Measurements from ENCODE around the gene KCNC3. TPM values are rescaled to one million over a fixed set of nuclear protein-coding genes. Genes with fewer than 3 reads are reported as not detected.

Gene KCNC3
- polyA plus RNA-seq, 1 donor from 2014 or later, result 0.97 TPM

GRCh38 chr19:50272263-50272897, 56.8 kb downstream of the KCNC3 start:
- no peak overlapping the region for H3K4me2 ChIP-seq (ENCODE audit: low read length)
- no peak overlapping the region for H2AFZ ChIP-seq (ENCODE audit: low read depth, low read length)
- no peaks in the 10 kb centered on the region for H3F3A ChIP-seq (ENCODE audit: insufficient read depth, low read length, poor library complexity, severe bottlenecking)
- H4K20me1 ChIP-seq (ENCODE audit: insufficient read depth), result no peaks in the 10 kb centered on the region
- H3K36me3 ChIP-seq (ENCODE audit: insufficient read depth, low read length), result no peaks in the 10 kb centered on the region
- no peaks in the 10 kb centered on the region for H3K79me2 ChIP-seq (replicated peaks; ENCODE audit: insufficient read depth, low read length)
- H3K4me3 ChIP-seq (ENCODE audit: low read length), result no peak overlapping the region
- TF ChIP-seq SMC3 (conservative IDR thresholded peaks at IDR 0.05; ENCODE audit: poor library complexity) (no peak), POLR2AphosphoS5 (IDR thresholded peaks at IDR 0.05) (no peak), EP300 (conservative IDR thresholded peaks at IDR 0.05; ENCODE audit: poor library complexity, severe bottlenecking) (no peak), RAD21 (conservative IDR thresholded peaks at IDR 0.05) (no peak), CTCF (IDR thresholded peaks at IDR 0.05; ENCODE audit: poor library complexity, severe bottlenecking) (no peak), REST (IDR thresholded peaks at IDR 0.05; ENCODE audit: borderline replicate concordance) (no peak), TAF1 (IDR thresholded peaks at IDR 0.05; ENCODE audit: low read depth) (no peak)
- H3K9me3 ChIP-seq (ENCODE audit: low read length), result no peaks in the 10 kb centered on the region
- no peaks in the 10 kb centered on the region for H3K27me3 ChIP-seq (ENCODE audit: insufficient read depth, low read depth, low read length)
- no peak overlapping the region for H3K9ac ChIP-seq (ENCODE audit: low read length)
- H3K27ac ChIP-seq (ENCODE audit: low read length), result no peak overlapping the region
- no peaks in the 10 kb centered on the region for H3K9me2 ChIP-seq (ENCODE audit: insufficient read depth, low read length)

- TF ChIP-seq EZH2 (IDR thresholded peaks at IDR 0.05; ENCODE audit: borderline replicate concordance, insufficient read depth, low read length, poor library complexity, severe bottlenecking) (no peak), POLR2AphosphoS5 (IDR thresholded peaks at IDR 0.05) (no peak), SMC3 (conservative IDR thresholded peaks at IDR 0.05; ENCODE audit: poor library complexity) (no peak), EP300 (conservative IDR thresholded peaks at IDR 0.05; ENCODE audit: poor library complexity, severe bottlenecking) (no peak), TAF1 (IDR thresholded peaks at IDR 0.05; ENCODE audit: low read depth) (no peak), REST (IDR thresholded peaks at IDR 0.05; ENCODE audit: borderline replicate concordance) (no peak)
- Histone ChIP-seq H3K9me3 (ENCODE audit: low read length) (no peaks in the 10 kb centered on the region), H3F3A (ENCODE audit: insufficient read depth, low read length, poor library complexity, severe bottlenecking) (no peaks in the 10 kb centered on the region), H3K9me2 (ENCODE audit: insufficient read depth, low read length) (no peaks in the 10 kb centered on the region), H3K4me3 (ENCODE audit: low read length) (no peak overlapping the region), H3K27me3 (ENCODE audit: insufficient read depth, low read depth, low read length) (no peaks in the 10 kb centered on the region), H3K36me3 (ENCODE audit: insufficient read depth, low read length) (no peaks in the 10 kb centered on the region), H2AFZ (ENCODE audit: low read depth, low read length) (no peak overlapping the region), H3K4me2 (ENCODE audit: low read length) (no peak overlapping the region), H3K27ac (ENCODE audit: low read length) (no peak overlapping the region), H4K20me1 (ENCODE audit: insufficient read depth) (no peaks in the 10 kb centered on the region), H3K9ac (ENCODE audit: low read length) (no peak overlapping the region), H3K79me2 (replicated peaks; ENCODE audit: insufficient read depth, low read length) (no peaks in the 10 kb centered on the region)
Observed at GRCh38 chr19:50269653-50270052, 59.5 kb downstream of the KCNC3 start.
